Endothelial cell of umbilical vein (primary cell): ENCODE results near the gene SPO11. TPM values are rescaled to one million over a fixed set of nuclear protein-coding genes. Genes with fewer than 3 reads are reported as not detected.

Experiments used
- BruUV-seq: library from RNA; stranded (reverse); fragments of 400-500 nt; replicated peaks from 2 replicates; lab custom pipeline; 2021; lab: Mats Ljungman, UMichigan
- CTCF ChIA-PET: fragments of 300-600, 350-600 bp; sonication (Branson Sonifier 250); formaldehyde crosslinking; loops from one replicate; lab custom pipeline; 2021; ENCODE audit warnings: antibody characterized with exemption, inconsistent platforms; lab: Charles Lee
- POLR2A ChIA-PET: fragments of 300-600, 350-600 bp; sonication (Branson Sonifier 250); formaldehyde crosslinking; loops from one replicate; lab custom pipeline; 2021; ENCODE audit warnings: antibody characterized with exemption, inconsistent platforms; lab: Charles Lee
- DNase-seq: peaks from one replicate; pipeline ENCODE4 v3.0.0-alpha.2; 2011; ENCODE audit warnings: low read depth, low spot score
- FAIRE-seq: peaks from 2 replicates; lab custom pipeline; 2011; peaks lifted over from hg19 to GRCh38; lab: Jason Lieb, UNC
- H2AFZ ChIP-seq: 2 replicates; pipeline ENCODE4 v1.6.0; 2012; ENCODE audit warnings: low read depth, low read length, control low read depth, inconsistent platforms
- H3K27ac ChIP-seq: 2 replicates; pipeline ENCODE4 v1.5.1; 2011; ENCODE audit warnings: low read depth, mild to moderate bottlenecking, control low read depth, low read length, moderate library complexity; ENCODE audit not compliant: insufficient read depth
- H3K27me3 ChIP-seq, 2 experiments: 2 replicates each; pipeline versions ENCODE4 v1.6.0 to v1.6.1; 2011; ENCODE audit warnings: low read length in 2 of 2, mixed read lengths in 1 of 2; ENCODE audit not compliant: control insufficient read depth in 2 of 2, insufficient read depth in 2 of 2
- H3K36me3 ChIP-seq, 2 experiments: 2 replicates in 1 of 2; 3 replicates in 1 of 2; pipeline ENCODE4 v1.5.1; 2011; ENCODE audit warnings: low read length in 2 of 2, mild to moderate bottlenecking in 1 of 2, moderate library complexity in 1 of 2; ENCODE audit not compliant: control insufficient read depth in 2 of 2, insufficient read depth in 2 of 2; ENCODE audit errors: extremely low read depth in 1 of 2
- H3K4me1 ChIP-seq: 3 replicates; pipeline ENCODE4 v1.5.1; 2011; ENCODE audit warnings: mild to moderate bottlenecking, low read length; ENCODE audit not compliant: control insufficient read depth, insufficient read depth; ENCODE audit errors: extremely low read depth
- H3K4me2 ChIP-seq: 2 replicates; pipeline ENCODE4 v1.6.1; 2011; ENCODE audit warnings: low read length, control low read depth, mixed read lengths; ENCODE audit not compliant: insufficient read depth
- H3K4me3 ChIP-seq, 3 experiments: fragments of 200-600 bp in 1 of 3; sonication (generic), shearing (Covaris generic) in 1 of 3; replicated peaks in 1 of 3; 2 replicates each; pipeline ENCODE4 v1.5.1; 2011 to 2016; ENCODE audit warnings: control low read depth in 3 of 3, low read length in 3 of 3, mild to moderate bottlenecking in 2 of 3, inconsistent platforms in 1 of 3, low read depth in 1 of 3, moderate library complexity in 1 of 3; ENCODE audit not compliant: insufficient read depth in 1 of 3
- H3K79me2 ChIP-seq: 2 replicates; pipeline ENCODE4 v1.6.0; 2012; ENCODE audit warnings: low read length, inconsistent platforms; ENCODE audit not compliant: control insufficient read depth, insufficient read depth
- H3K9ac ChIP-seq: replicated peaks from 2 replicates; pipeline ENCODE3; 2011; ENCODE audit warnings: low read length, control low read depth; ENCODE audit not compliant: insufficient read depth; ENCODE audit errors: extremely low read depth
- H3K9me1 ChIP-seq: replicated peaks from 3 replicates; pipeline ENCODE4 v1.6.0; 2011; ENCODE audit warnings: mild to moderate bottlenecking, low read length; ENCODE audit not compliant: control insufficient read depth, insufficient read depth; ENCODE audit errors: extremely low read depth
- H3K9me3 ChIP-seq: replicated peaks from 2 replicates; pipeline ENCODE4 v1.5.1; 2012; ENCODE audit warnings: low read length, inconsistent platforms; ENCODE audit not compliant: control insufficient read depth, insufficient read depth
- H4K20me1 ChIP-seq: replicated peaks from 2 replicates; pipeline ENCODE3; 2011; ENCODE audit warnings: mild to moderate bottlenecking, low read length; ENCODE audit not compliant: control insufficient read depth, insufficient read depth; ENCODE audit errors: extremely low read depth
- EZH2 ChIP-seq: IDR thresholded peaks from 2 replicates; pipeline ENCODE4 v1.6.1; 2012; ENCODE audit warnings: borderline replicate concordance, low read depth, mild to moderate bottlenecking, moderate library complexity, low read length, inconsistent platforms; ENCODE audit not compliant: severe bottlenecking
- GATA2 ChIP-seq: IDR thresholded peaks from 2 replicates; pipeline ENCODE4 v1.7.0; 2011; ENCODE audit warnings: low read depth, mild to moderate bottlenecking, moderate library complexity, mixed read lengths, low read length; ENCODE audit not compliant: insufficient read length, insufficient read depth
- JUN ChIP-seq: IDR thresholded peaks from 2 replicates; pipeline ENCODE4 v1.6.1; 2011; ENCODE audit warnings: borderline replicate concordance, low read depth; ENCODE audit not compliant: insufficient read length, insufficient read depth
- POLR2A ChIP-seq: IDR thresholded peaks from 2 replicates; pipeline ENCODE4 v1.6.1; 2012; ENCODE audit warnings: low read depth, mild to moderate bottlenecking, control low read depth, low read length
- POLR2AphosphoS5 ChIP-seq: IDR thresholded peaks from 2 replicates; pipeline ENCODE4 v1.6.1; 2012; ENCODE audit warnings: low read depth, mild to moderate bottlenecking, control low read depth, low read length, moderate library complexity; ENCODE audit not compliant: insufficient read depth
- dilution Hi-C: fragments of 300-500 bp; cut with MboI; formaldehyde crosslinking; loops from one replicate; pipeline ENCODE4 v1.15.0; 2019; ENCODE audit warnings: low sequenced_read_pairs; ENCODE audit not compliant: extremely low pct_ligation_motif_present
- intact Hi-C: fragments of 100-400 bp; cut with micrococcal nuclease; formaldehyde crosslinking; loops from one replicate; pipeline ENCODE4 v1.10.0; 2022
- polyA plus RNA-seq, 4 experiments: library from polyadenylated mRNA; depleted of rRNA in 3 of 4; stranded (reverse) in 3 of 4; unstranded in 1 of 4; fragments of >200 nt; gene quantifications; 2 replicates each; pipeline versions ENCODE4 v1.2.1 to v1.2.3, GENCODE V29; 2011 to 2012; ENCODE audit warnings: missing spikeins in 1 of 4
- total RNA-seq: library from RNA; stranded (reverse); gene quantifications from 2 replicates; pipeline ENCODE4 v1.2.3, GENCODE V29; 2021
- TF ChIP-seq, protein P1 (sequence below), 2 donors: IDR thresholded peaks; 1 replicate in 1 of 2; 2 replicates in 1 of 2; pipeline ENCODE4 v1.5.1; 2011; ENCODE audit warnings: low read length in 2 of 2, mild to moderate bottlenecking in 2 of 2, moderate library complexity in 2 of 2, control low read depth in 1 of 2, inconsistent platforms in 1 of 2, low read depth in 1 of 2; ENCODE audit not compliant: insufficient read depth in 1 of 2; ENCODE audit errors: extremely low read depth in 1 of 2

The SPO11 gene
- total and polyA plus RNA-seq, 2 donors (not counting 3 experiments of a cell fraction or from before 2014, with no cell fraction given): not detected

DNA sequence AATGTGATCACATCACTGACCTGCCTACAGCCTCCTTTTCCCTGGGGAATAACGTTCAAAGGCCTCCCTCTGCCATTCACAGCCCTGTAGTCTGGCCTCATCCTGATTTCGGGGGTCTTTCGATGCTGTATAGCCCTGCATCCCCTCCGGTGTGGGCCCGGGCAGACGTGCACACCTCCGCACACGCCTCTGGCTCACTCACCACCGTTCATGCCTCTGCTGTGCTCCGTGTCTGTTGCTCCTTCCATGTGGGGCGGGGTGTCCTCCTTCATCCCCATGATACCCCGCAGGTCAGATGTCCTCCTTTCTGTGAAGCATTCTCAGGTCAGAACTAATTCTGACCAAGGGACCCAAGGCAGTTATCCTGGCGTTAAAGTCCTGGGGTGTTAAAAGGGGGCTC is 47.7 kb downstream of the SPO11 start:
- BruUV-seq: no TSS peak
- Histone ChIP-seq H3K79me2 (no peaks in the 10 kb centered on the region), H3K9me3 (no peaks in the 10 kb centered on the region), H3K4me1 (no peaks in the 10 kb centered on the region), H3K27me3 (no peaks in the 10 kb centered on the region), H4K20me1 (no peaks in the 10 kb centered on the region), H3K9ac (no peak overlapping the region), H3K4me2 (no peak overlapping the region), H3K4me3 (no peak overlapping the region), H3K9me1 (no peaks in the 10 kb centered on the region), H2AFZ (no peak overlapping the region), H3K36me3 (peaks cover 18 to 38% of the 10 kb centered on the region in 2 experiments), H3K27ac (no peak overlapping the region)
- DNase-seq (no peak), FAIRE-seq (no peak)
- intact Hi-C loops: no loop called here
- TF ChIP-seq EZH2 (no peak), POLR2AphosphoS5 (no peak), JUN (no peak), GATA2 (no peak)
- TF ChIP-seq, protein P1, sequence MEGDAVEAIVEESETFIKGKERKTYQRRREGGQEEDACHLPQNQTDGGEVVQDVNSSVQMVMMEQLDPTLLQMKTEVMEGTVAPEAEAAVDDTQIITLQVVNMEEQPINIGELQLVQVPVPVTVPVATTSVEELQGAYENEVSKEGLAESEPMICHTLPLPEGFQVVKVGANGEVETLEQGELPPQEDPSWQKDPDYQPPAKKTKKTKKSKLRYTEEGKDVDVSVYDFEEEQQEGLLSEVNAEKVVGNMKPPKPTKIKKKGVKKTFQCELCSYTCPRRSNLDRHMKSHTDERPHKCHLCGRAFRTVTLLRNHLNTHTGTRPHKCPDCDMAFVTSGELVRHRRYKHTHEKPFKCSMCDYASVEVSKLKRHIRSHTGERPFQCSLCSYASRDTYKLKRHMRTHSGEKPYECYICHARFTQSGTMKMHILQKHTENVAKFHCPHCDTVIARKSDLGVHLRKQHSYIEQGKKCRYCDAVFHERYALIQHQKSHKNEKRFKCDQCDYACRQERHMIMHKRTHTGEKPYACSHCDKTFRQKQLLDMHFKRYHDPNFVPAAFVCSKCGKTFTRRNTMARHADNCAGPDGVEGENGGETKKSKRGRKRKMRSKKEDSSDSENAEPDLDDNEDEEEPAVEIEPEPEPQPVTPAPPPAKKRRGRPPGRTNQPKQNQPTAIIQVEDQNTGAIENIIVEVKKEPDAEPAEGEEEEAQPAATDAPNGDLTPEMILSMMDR (IDR thresholded peaks at IDR 0.05; ENCODE audit: extremely low read depth in 1 of 2, insufficient read depth in 1 of 2, low read depth in 1 of 2, low read length in 2 of 2): no peak
- ChIA-PET POLR2A (no interaction called here), CTCF (no interaction called here)
- dilution Hi-C loops: no loop called here

DNA sequence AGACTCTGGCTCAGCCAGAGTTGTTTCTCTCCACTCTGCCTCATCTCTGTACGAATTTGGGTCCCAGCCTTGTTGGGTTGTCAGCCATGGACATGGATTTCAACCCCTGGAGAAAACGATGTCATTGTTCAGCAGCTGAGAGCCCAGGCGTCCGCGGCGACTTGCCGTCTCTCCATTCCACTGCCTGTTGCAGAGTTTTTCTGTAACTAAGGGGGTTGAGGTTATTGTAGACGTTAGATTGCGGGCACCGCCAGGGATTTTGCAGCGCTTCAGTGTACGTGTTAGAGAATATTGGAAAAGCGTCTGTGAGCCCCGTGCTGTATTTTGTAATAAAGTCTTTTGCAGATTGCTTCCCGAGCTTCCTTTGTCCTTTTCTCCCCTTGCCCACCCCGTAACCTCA is 48.5 kb downstream of the SPO11 start:
- Histone ChIP-seq H3K79me2 (no peaks in the 10 kb centered on the region), H2AFZ (no peak overlapping the region), H3K4me3 (no peak overlapping the region), H3K9me3 (no peaks in the 10 kb centered on the region), H3K9ac (no peak overlapping the region), H3K4me2 (no peak overlapping the region), H3K36me3 (peaks cover 13 to 31% of the 10 kb centered on the region in 2 experiments), H3K4me1 (no peaks in the 10 kb centered on the region), H4K20me1 (no peaks in the 10 kb centered on the region), H3K9me1 (no peaks in the 10 kb centered on the region), H3K27ac (no peak overlapping the region), H3K27me3 (no peaks in the 10 kb centered on the region)
- intact Hi-C loops (no loop called here), dilution Hi-C loops (no loop called here)
- ChIA-PET POLR2A (no interaction called here), CTCF (no interaction called here)
- no peak for DNase-seq
- TF ChIP-seq POLR2A: no peak
- FAIRE-seq: no peak
- BruUV-seq: no TSS peak
